KBM-7 (cell line): ENCODE measurements around the gene DYNC1LI1.
"Not testable (repeated sequence)": the region's sequence is repeated elsewhere in the genome, so short reads cannot be mapped to it uniquely, and the experiment has no call there.

ENCODE experiments used
- DNase-seq: peaks from one replicate; pipeline ENCODE4 v3.0.0-alpha.2; 2015
- in situ Hi-C: fragments of 300-500 bp; cut with MboI; formaldehyde crosslinking; loops from 2 replicates; pipeline ENCODE4 v1.14.3; 2020; ENCODE audit warnings: low sequenced_read_pairs, low pct_unique_long_range_greater_than_20kb, mixed read lengths

DYNC1LI1 gene

GRCh38 chr3:32591186-32591585 is 20.5 kb upstream of the DYNC1LI1 start:
- no peak for DNase-seq
- in situ Hi-C loops = no loop called here

GRCh38 chr3:32586356-32586755 is 15.7 kb upstream of the DYNC1LI1 start:
- in situ Hi-C loops = no loop called here
- no peak for DNase-seq

DNA sequence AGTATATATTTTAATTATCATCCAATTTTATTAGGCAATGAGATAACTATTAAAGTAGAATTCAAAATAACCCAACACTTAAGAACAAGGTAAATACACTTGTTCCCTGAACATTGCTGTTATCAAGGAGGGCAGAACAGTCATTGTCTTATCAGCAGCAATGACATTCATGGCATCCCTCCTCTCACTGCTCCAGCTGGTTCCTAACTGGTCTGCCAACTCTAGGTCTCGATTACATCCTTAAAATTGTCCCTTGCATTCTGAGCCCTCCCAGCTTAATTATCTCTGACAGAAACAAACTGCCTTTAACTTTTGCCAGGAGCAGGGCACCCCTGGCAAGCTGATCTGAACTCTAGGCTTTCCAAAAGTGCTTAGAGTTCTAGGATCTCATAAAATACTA is 14.0 kb upstream of the DYNC1LI1 start:
- in situ Hi-C loops = no loop called here
- no peak for DNase-seq

DNA sequence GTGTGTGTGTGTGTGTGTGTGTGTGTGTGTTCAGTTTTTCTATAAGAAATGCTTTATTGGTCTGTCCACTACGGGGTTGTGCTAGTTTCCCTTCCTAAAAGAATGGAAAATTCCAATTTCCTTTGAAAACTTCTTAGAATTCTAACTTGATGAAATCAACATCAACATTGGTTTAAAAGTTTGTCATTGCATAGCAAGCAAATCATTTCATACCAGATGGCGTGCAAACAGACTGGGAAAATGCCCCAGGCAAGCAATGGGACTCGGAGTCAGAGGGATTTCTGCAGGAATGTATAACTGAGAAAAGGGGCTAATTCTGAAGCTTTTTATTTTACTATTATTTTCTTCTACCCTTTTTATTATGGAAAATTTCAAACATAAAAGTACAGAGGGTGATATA is 13.1 kb upstream of the DYNC1LI1 start:
- DNase-seq = no peak
- in situ Hi-C loops = no loop called here

GRCh38 chr3:32578669-32579068 is 8.0 kb upstream of the DYNC1LI1 start:
- DNase-seq, in situ Hi-C loops: not testable (repeated sequence)

DNA sequence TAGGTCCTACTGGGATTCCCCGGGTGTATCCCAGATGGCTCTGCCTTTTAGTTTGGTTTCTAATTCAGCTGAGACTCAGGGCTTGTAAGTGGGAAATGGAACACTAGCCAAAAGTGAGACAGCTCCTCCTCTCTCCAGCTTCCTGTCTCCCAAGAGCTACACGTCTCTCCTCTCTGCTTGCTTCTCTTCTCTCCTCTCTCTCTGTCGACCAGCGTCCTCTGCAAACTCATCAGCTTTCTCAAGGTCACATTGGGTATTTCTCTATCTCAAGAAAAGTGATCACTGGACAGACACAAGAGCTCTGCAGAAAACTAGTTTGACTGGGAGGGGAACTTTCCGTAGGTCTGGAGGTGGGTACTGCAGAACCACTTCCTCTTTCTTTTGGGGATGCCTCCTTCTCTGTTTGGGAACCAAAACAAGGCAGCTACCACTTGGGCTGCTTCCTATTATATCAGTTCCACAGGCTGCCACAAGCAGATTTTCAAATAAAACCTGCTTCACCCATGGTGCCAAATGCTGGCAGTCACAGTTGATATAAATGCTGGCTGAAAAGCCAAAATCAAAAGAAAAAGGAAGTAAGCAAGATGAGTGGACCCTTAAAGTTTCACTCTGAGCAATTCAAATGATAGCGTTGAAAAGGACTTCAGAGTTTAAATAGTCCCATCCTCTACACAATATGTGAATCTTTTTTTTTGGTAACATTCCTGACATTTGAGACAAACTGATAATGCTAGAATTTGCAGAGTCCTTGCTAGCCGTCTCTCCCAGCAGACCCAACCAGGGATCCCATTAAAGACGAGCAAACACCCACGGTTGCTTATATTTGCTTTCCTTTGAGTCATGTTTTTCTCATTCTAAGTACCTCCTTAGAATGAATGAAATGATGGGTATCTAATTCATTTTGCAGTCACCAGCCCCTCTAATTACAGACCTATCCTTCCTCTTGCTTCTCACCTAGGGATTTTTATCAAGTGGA is 7.2 kb upstream of the DYNC1LI1 start:
- in situ Hi-C loops = no loop called here
- DNase-seq = peak; percentile 85

DNA sequence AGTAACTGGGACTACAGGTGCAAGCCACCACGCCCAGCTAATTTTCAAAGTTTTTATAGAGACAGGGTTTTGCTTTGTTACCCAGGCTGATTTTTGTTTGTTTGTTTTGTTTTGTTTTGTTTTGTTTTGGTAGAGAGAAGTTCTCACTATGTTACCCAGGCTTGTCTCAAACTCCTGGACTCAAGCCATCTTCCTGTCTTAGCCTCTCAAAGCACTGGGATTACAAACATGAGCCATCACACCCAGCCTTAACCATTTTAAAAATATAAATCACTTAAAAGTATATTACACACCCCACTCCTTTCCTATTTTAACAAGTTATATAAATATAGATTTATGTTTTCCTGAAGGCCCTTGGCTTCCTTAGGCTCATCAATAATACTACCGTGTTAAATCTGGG is 6.5 kb upstream of the DYNC1LI1 start:
- in situ Hi-C loops = no loop called here
- no peak for DNase-seq

DNA sequence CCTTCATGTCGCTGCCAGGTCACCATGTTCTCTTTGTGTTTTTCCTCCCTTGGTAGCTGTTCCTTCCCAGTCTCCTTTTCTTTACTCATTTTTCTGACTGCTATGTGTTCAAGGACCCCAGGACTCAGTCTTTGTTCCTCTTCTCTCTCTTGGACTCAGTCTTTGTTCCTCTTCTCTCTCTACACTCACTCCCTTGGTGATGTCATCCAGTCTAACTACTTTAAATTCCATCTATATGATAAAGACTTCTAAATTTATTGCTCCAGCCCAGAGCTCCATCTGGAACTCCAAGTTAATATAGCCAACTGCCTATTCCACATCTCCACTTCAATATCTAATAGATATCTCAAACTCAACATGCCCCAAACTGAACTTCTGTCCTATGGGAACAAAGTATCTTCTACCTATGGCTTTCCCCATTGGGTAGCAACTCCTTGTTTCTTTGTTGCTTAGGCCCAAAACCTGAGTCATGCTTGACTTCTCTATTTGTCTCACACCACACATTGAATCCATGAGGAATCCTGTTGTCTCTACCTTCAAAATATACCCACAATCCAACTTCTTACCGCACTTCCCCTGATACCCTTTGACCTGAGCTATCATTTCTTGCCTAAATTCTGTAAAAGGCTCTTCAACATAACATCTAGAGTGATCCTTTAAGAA is 4.9 kb upstream of the DYNC1LI1 start:
- peak; percentile 58 for DNase-seq
- in situ Hi-C loops = no loop called here

GRCh38 chr3:32571192-32571485 is 481 bp upstream of the DYNC1LI1 start:
- no peak for DNase-seq
- in situ Hi-C loops = no loop called here

GRCh38 chr3:32569540-32570420 is 878 bp downstream of the DYNC1LI1 start:
- DNase-seq = peak; percentile 64
- in situ Hi-C loops = no loop called here

DNA sequence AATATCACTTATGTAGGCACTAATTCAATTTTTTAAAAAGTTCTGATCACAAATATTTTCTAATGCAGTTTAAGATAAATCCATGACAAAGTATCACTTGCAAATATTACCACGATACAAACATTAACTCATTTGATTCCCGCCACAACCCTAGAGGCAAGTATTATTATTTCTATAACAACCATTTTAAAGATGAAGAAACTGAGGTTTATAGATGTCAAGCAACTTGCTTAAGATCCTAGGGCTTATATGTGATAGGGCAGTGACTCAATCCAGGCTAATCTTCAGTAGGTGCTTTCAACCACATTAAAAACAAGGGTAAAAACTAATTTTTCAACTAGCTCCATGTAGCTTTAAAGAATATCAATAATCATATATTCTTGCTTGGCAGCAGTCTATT is 1.7 kb downstream of the DYNC1LI1 start:
- in situ Hi-C loops = no loop called here

GRCh38 chr3:32564195-32564594 is 6.5 kb downstream of the DYNC1LI1 start:
- in situ Hi-C loops = no loop called here
- DNase-seq = no peak

More for the DNA sequence above, 1.7 kb downstream of the DYNC1LI1 start:
- no peak for DNase-seq

- no peak for DNase-seq
- in situ Hi-C loops = no loop called here
These were observed 8.0 kb downstream of the DYNC1LI1 start for GRCh38 chr3:32562640-32563039.

GRCh38 chr3:32557640-32558352 is 12.9 kb downstream of the DYNC1LI1 start:
- no peak for DNase-seq
- in situ Hi-C loops = no loop called here

DNA sequence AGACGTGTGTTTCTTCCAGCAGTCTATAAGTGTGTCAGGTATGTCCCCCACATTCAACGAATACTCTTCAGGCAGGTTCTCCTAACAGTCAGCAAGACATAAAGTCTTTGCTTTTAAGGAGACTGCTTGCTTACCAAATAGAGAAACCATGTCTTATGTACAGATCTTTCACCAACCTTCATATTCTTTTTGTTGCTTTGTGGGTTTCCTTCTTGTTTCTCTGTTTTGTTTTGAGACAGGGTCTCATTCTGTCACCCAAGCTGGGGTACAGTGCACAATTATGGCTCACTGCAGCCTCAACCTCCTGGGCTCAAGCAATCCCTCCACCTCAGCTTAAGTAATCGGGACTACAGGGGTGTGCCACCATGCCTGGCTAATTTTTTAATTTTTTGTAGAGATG is 14.3 kb downstream of the DYNC1LI1 start:
- DNase-seq = no peak
- in situ Hi-C loops = no loop called here

GRCh38 chr3:32553973-32554372 is 16.7 kb downstream of the DYNC1LI1 start:
- DNase-seq = no peak
- in situ Hi-C loops = no loop called here

DNA sequence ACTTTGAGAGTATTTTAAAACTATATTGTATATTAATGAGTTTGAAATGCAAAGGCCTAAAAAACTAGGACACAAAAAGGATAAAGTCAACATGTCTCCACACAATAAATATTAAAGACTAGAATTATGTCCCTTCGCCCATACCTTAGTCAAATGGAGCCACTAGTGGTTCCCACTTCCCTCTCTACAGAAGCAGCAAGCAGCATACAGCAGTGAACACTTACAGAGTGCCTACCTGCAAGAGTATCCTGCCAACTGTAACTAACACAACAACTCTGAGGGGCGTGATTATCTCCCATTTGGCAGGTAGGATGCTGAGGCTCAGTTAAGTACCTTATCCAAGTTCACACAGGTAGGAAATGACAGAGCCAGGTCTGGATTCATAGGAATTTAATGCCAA is 17.2 kb downstream of the DYNC1LI1 start:
- DNase-seq = no peak
- in situ Hi-C loops = no loop called here

- DNase-seq = no peak
- in situ Hi-C loops = no loop called here
These were observed 18.6 kb downstream of the DYNC1LI1 start for GRCh38 chr3:32552013-32552412.

- no peak for DNase-seq
- in situ Hi-C loops = no loop called here
These were observed 19.2 kb downstream of the DYNC1LI1 start for GRCh38 chr3:32551496-32551895.
